ENCODE data around the gene CAMSAP1.

Gene CAMSAP1

GRCh38 chr9:135815830-135816650 lies 91.3 kb downstream of the CAMSAP1 start:
- no peak overlapping the region for H3K27ac ChIP-seq

DNA sequence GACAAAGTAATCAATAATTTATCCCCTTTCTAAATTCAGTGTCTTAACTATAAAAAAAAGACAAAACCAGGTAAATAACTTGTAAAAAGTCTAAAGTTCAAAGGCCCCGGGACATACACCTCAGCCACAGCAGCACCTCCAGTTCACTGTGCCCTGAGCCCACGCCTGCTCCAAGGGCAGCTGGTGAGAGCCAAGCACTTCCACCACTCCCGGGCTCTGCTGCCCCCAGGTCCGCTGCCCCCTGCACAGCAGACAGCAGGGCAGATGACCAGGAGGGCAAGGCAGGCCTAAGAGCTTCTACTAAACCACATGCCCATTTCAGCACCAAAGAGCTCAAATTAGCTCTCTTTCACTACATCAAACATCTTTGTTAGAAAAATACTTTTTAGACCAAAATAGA lies 91.9 kb downstream of the CAMSAP1 start:
- TF ChIP-seq, protein P1, sequence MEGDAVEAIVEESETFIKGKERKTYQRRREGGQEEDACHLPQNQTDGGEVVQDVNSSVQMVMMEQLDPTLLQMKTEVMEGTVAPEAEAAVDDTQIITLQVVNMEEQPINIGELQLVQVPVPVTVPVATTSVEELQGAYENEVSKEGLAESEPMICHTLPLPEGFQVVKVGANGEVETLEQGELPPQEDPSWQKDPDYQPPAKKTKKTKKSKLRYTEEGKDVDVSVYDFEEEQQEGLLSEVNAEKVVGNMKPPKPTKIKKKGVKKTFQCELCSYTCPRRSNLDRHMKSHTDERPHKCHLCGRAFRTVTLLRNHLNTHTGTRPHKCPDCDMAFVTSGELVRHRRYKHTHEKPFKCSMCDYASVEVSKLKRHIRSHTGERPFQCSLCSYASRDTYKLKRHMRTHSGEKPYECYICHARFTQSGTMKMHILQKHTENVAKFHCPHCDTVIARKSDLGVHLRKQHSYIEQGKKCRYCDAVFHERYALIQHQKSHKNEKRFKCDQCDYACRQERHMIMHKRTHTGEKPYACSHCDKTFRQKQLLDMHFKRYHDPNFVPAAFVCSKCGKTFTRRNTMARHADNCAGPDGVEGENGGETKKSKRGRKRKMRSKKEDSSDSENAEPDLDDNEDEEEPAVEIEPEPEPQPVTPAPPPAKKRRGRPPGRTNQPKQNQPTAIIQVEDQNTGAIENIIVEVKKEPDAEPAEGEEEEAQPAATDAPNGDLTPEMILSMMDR (conservative IDR thresholded peaks at IDR 0.05) = no peak
- TF ChIP-seq ZFX (IDR thresholded peaks at IDR 0.05) = no peak
- no peak overlapping the region for H3K27ac ChIP-seq

More at GRCh38 chr9:135815830-135816650, 91.3 kb downstream of the CAMSAP1 start:
- no peak for TF ChIP-seq ZFX (IDR thresholded peaks at IDR 0.05)
- TF ChIP-seq, protein P1 (conservative IDR thresholded peaks at IDR 0.05) = no peak

DNA sequence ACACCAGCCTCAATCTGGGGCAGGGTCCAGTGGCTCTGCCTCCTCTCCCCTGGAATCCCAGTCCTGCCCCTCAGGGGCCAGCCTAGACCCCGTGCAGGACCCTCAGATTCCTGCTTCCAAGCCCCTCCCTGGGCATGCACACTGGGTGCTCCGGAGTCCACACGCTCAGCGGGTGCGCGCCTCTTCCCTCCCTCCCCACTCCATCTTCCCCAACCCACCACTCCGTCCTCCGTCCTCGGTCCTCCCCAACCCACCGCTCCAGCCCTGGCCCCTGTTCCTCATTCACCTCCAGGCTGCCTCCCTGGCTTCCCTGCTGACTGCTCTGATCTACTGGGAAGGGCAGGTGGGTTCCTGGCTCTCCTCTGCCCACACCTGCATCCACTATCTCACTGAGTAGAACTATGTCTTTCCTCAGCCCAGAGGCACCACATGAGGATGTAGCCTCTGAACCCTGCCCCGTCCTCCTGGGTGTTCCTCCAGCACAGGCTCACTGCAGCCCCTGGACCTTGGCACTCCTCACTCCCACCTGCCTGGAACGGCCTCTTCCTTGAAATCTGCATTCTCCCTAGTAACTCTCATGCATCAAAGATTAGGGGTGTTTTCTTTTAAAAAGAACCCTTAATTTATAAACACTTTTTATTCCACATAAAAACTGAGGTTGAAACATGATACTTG lies 92.8 kb downstream of the CAMSAP1 start:
- no peak overlapping the region for H3K27ac ChIP-seq
- TF ChIP-seq, protein P1 (conservative IDR thresholded peaks at IDR 0.05) = no peak
- TF ChIP-seq ZFX (IDR thresholded peaks at IDR 0.05) = no peak

DNA sequence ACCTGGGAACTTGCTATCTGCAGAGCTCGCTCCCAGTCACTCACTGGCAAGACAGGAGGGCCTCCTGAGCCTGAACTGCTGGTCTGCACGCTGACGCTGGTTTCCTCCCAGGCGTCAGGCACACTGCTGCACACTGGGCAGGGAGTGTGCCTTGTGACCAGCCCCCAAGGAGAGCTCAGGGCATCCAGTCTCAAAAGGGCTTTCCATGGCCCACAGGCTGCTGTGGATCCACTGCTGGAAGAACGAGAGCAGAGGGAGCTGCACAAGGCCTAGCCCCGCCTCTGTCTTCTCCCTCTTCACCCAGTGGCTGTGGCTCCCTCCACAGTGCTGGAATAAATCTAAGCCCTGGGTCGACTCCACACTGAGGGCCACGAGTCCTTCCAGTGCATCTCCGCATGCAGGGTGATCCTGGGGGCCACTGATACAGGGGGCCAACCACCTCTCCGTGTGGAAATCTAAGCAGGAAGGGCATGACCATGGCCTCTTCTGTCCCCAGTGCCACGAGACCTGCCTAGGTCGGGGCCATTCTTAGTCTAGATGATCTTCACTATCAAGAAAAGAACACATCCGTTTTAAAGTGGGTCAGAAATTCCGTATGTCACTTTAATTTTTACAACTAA lies 93.6 kb downstream of the CAMSAP1 start:
- no peak overlapping the region for H3K27ac ChIP-seq
- TF ChIP-seq, protein P1 (conservative IDR thresholded peaks at IDR 0.05) = no peak
- TF ChIP-seq ZFX (IDR thresholded peaks at IDR 0.05) = no peak

GRCh38 chr9:135812961-135813360 lies 94.4 kb downstream of the CAMSAP1 start:
- TF ChIP-seq ZFX (IDR thresholded peaks at IDR 0.05) = no peak
- TF ChIP-seq, protein P1 (conservative IDR thresholded peaks at IDR 0.05) = no peak
- H3K27ac ChIP-seq = no peak overlapping the region

- TF ChIP-seq ZFX (IDR thresholded peaks at IDR 0.05) = no peak
- TF ChIP-seq, protein P1 (conservative IDR thresholded peaks at IDR 0.05) = no peak
- no peak overlapping the region for H3K27ac ChIP-seq
These were observed 95.5 kb downstream of the CAMSAP1 start for GRCh38 chr9:135811801-135812200.

Measured in C4-2B (cell line).